ENCODE measurements around the gene JPH3.
A peak's percentile ranks its signal among the peaks of the same experiment; 100 is the strongest.
"Not testable (repeated sequence)": the region's sequence is repeated elsewhere in the genome, so short reads cannot be mapped to it uniquely, and the experiment has no call there.

Gene JPH3

GRCh38 chr16:87575027-87575804, 27.1 kb upstream of the JPH3 start:
- DNase-seq: no peak

- no peak for DNase-seq
Observed at GRCh38 chr16:87576171-87576570, 26.1 kb upstream of the JPH3 start.

- DNase-seq: not testable (repeated sequence)
Observed at GRCh38 chr16:87578142-87578930, 24.0 kb upstream of the JPH3 start.

- no peak for DNase-seq
Observed at GRCh38 chr16:87579691-87580090, 22.6 kb upstream of the JPH3 start.

- DNase-seq: no peak
Observed at GRCh38 chr16:87580855-87581261, 21.4 kb upstream of the JPH3 start.

- peak in 1 of 2 experiments; percentile 20 for DNase-seq
Observed at GRCh38 chr16:87581857-87582215, 20.5 kb upstream of the JPH3 start.

GRCh38 chr16:87582216-87582965, 19.9 kb upstream of the JPH3 start:
- DNase-seq: peak in 1 of 2 experiments; percentile 8

GRCh38 chr16:87582966-87583325, 19.4 kb upstream of the JPH3 start:
- DNase-seq: no peak

- no peak for DNase-seq
Observed at GRCh38 chr16:87583453-87584131, 18.7 kb upstream of the JPH3 start.

GRCh38 chr16:87584271-87584670, 18.0 kb upstream of the JPH3 start:
- no peak for DNase-seq

- DNase-seq: no peak
Observed at GRCh38 chr16:87584975-87585374, 17.3 kb upstream of the JPH3 start.

GRCh38 chr16:87585442-87586200, 16.7 kb upstream of the JPH3 start:
- no peak for DNase-seq

GRCh38 chr16:87586201-87586782, 16.0 kb upstream of the JPH3 start:
- no peak for DNase-seq

- DNase-seq: no peak
Observed at GRCh38 chr16:87587636-87588035, 14.7 kb upstream of the JPH3 start.

GRCh38 chr16:87592018-87592712, 10.1 kb upstream of the JPH3 start:
- no peak for DNase-seq

- no peak for DNase-seq
Observed at GRCh38 chr16:87593710-87594258, 8.5 kb upstream of the JPH3 start.

GRCh38 chr16:87595712-87596111, 6.6 kb upstream of the JPH3 start:
- no peak for DNase-seq

- DNase-seq: no peak
Observed at GRCh38 chr16:87597324-87597830, 4.9 kb upstream of the JPH3 start.

- no peak for DNase-seq
Observed at GRCh38 chr16:87598431-87598830, 3.9 kb upstream of the JPH3 start.

GRCh38 chr16:87600246-87600645, 2.1 kb upstream of the JPH3 start:
- no peak for DNase-seq

Measured in NCI-H446 (cell line).